ENCODE results near the gene CLDND2. TPM values are rescaled to one million over a fixed set of nuclear protein-coding genes. Genes with fewer than 3 reads are reported as not detected.

CLDND2 gene
- total RNA-seq, 1 experiment from 2014 or later = 0.95 TPM

GRCh38 chr19:51345076-51345620, 23.7 kb downstream of the CLDND2 start:
- Histone ChIP-seq H3K9me3 (ENCODE audit: control insufficient read depth, insufficient read depth, low read depth, low read length) (no peaks in the 10 kb centered on the region), H3K27ac (ENCODE audit: low read length) (no peak overlapping the region), H3K4me1 (ENCODE audit: control insufficient read depth, insufficient read depth, low read length) (no peaks in the 10 kb centered on the region), H3K27me3 (ENCODE audit: control insufficient read depth, insufficient read depth, low read length) (no peaks in the 10 kb centered on the region), H3K4me3 (ENCODE audit: low read depth in 2 of 2, low read length in 2 of 2) (no peak overlapping the region), H3K36me3 (ENCODE audit: control insufficient read depth, insufficient read depth, low read length) (no peaks in the 10 kb centered on the region; the same call in 1 of the 2 replicates)
- POLR2A ChIA-PET = no interaction called here
- BruUV-seq (replicated peaks) = no TSS peak
- intact Hi-C loops (cut with micrococcal nuclease; ENCODE audit: unreplicated experiment) = no loop called here
- no peak for TF ChIP-seq TCF7L2 (IDR thresholded peaks at IDR 0.05; ENCODE audit: low read depth, low read length)
- TF ChIP-seq POLR2AphosphoS5 (IDR thresholded peaks at IDR 0.05; ENCODE audit: low read depth, low read length) = no peak
- TF ChIP-seq, protein P1, sequence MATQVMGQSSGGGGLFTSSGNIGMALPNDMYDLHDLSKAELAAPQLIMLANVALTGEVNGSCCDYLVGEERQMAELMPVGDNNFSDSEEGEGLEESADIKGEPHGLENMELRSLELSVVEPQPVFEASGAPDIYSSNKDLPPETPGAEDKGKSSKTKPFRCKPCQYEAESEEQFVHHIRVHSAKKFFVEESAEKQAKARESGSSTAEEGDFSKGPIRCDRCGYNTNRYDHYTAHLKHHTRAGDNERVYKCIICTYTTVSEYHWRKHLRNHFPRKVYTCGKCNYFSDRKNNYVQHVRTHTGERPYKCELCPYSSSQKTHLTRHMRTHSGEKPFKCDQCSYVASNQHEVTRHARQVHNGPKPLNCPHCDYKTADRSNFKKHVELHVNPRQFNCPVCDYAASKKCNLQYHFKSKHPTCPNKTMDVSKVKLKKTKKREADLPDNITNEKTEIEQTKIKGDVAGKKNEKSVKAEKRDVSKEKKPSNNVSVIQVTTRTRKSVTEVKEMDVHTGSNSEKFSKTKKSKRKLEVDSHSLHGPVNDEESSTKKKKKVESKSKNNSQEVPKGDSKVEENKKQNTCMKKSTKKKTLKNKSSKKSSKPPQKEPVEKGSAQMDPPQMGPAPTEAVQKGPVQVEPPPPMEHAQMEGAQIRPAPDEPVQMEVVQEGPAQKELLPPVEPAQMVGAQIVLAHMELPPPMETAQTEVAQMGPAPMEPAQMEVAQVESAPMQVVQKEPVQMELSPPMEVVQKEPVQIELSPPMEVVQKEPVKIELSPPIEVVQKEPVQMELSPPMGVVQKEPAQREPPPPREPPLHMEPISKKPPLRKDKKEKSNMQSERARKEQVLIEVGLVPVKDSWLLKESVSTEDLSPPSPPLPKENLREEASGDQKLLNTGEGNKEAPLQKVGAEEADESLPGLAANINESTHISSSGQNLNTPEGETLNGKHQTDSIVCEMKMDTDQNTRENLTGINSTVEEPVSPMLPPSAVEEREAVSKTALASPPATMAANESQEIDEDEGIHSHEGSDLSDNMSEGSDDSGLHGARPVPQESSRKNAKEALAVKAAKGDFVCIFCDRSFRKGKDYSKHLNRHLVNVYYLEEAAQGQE (IDR thresholded peaks at IDR 0.05; ENCODE audit: insufficient read depth in 1 of 2, low read depth in 2 of 2, low read length in 1 of 2) = no peak
- no peak for TF ChIP-seq SIN3A (IDR thresholded peaks at IDR 0.05; ENCODE audit: borderline replicate concordance, insufficient read depth, low read depth, low read length)
- TF ChIP-seq CTCF (IDR thresholded peaks at IDR 0.05) = no peak
- in situ Hi-C loops (cut with HindIII; ENCODE audit: low pct_unique_long_range_greater_than_20kb, low sequenced_read_pairs) = no loop called here
- CTCF ChIA-PET = no interaction called here
- no peak for ATAC-seq
- DNase-seq (ENCODE audit: low read depth, low spot score) = no peak

- DNase-seq (ENCODE audit: low read depth, low spot score) (no peak), ATAC-seq (no peak)
- Histone ChIP-seq H3K27me3 (ENCODE audit: control insufficient read depth, insufficient read depth, low read length) (no peaks in the 10 kb centered on the region), H3K4me3 (ENCODE audit: low read depth in 2 of 2, low read length in 2 of 2) (no peak overlapping the region), H3K9me3 (ENCODE audit: control insufficient read depth, insufficient read depth, low read depth, low read length) (no peaks in the 10 kb centered on the region), H3K27ac (ENCODE audit: low read length) (no peak overlapping the region), H3K4me1 (ENCODE audit: control insufficient read depth, insufficient read depth, low read length) (no peaks in the 10 kb centered on the region), H3K36me3 (ENCODE audit: control insufficient read depth, insufficient read depth, low read length) (no peaks in the 10 kb centered on the region)
- no TSS peak for BruUV-seq (replicated peaks)
- intact Hi-C loops (cut with micrococcal nuclease; ENCODE audit: unreplicated experiment) = no loop called here
- CTCF ChIA-PET = no interaction called here
- POLR2A ChIA-PET = no interaction called here
- in situ Hi-C loops (cut with HindIII; ENCODE audit: low pct_unique_long_range_greater_than_20kb, low sequenced_read_pairs) = no loop called here
- TF ChIP-seq POLR2AphosphoS5 (IDR thresholded peaks at IDR 0.05; ENCODE audit: low read depth, low read length) (no peak), SIN3A (IDR thresholded peaks at IDR 0.05; ENCODE audit: borderline replicate concordance, insufficient read depth, low read depth, low read length) (no peak), CTCF (IDR thresholded peaks at IDR 0.05) (no peak), TCF7L2 (IDR thresholded peaks at IDR 0.05; ENCODE audit: low read depth, low read length) (no peak)
- TF ChIP-seq, protein P1 (IDR thresholded peaks at IDR 0.05; ENCODE audit: insufficient read depth in 1 of 2, low read depth in 2 of 2, low read length in 1 of 2) = no peak
Measured at GRCh38 chr19:51342631-51343569, 25.9 kb downstream of the CLDND2 start.
